ENCODE data around the gene RAB3IL1. TPM values are rescaled to one million over a fixed set of nuclear protein-coding genes. Genes with fewer than 3 reads are reported as not detected.

Gene RAB3IL1
- total and polyA plus RNA-seq, 2 experiments from 2014 or later = 8.3 to 11.6 TPM

DNA sequence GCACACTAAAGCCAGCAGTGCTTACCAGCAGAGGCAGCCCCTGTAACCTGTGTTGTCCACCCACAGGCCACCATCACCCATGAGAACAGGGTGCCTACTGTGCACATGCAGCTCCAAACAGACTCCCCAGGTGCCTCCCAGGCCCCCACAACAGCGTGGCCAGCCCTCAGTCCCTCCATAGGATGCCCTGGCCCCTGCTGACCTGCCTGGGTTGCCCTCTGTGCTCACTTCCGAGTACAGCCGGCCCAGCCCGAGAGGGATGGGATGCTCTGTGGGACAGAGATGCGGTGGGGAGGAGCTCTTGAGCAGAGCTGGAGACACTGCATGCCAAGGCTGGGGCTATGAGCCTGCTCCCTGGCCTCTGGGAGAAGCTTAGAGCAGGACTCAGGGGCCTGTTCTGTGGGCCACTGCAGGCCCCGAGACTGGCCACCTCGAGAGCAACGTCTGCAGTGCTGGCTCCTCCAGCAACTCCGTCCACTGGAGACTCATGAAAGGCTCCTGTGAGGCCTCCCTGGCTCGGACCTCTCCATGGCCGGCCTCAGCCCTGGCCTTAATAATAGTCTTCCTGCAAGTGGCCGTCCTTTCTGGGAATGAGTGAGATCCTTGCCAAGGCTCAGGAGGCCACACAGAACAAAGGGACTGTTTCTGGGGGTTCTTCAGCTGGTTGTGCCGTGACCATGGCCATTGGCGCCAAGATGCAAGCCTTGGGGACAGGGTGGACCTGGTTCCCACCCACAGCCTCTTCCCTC is 62.2 kb downstream of the RAB3IL1 start:
- H3K27me3 ChIP-seq = no peaks in the 10 kb centered on the region
- TF ChIP-seq, protein P1, sequence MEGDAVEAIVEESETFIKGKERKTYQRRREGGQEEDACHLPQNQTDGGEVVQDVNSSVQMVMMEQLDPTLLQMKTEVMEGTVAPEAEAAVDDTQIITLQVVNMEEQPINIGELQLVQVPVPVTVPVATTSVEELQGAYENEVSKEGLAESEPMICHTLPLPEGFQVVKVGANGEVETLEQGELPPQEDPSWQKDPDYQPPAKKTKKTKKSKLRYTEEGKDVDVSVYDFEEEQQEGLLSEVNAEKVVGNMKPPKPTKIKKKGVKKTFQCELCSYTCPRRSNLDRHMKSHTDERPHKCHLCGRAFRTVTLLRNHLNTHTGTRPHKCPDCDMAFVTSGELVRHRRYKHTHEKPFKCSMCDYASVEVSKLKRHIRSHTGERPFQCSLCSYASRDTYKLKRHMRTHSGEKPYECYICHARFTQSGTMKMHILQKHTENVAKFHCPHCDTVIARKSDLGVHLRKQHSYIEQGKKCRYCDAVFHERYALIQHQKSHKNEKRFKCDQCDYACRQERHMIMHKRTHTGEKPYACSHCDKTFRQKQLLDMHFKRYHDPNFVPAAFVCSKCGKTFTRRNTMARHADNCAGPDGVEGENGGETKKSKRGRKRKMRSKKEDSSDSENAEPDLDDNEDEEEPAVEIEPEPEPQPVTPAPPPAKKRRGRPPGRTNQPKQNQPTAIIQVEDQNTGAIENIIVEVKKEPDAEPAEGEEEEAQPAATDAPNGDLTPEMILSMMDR (IDR thresholded peaks at IDR 0.05; ENCODE audit: low read depth, low read length) = no peak
- no peaks in the 10 kb centered on the region for H3K4me1 ChIP-seq (ENCODE audit: low read depth)
- peaks cover 40% of the 10 kb centered on the region for H3K36me3 ChIP-seq
- no peak for DNase-seq (ENCODE audit: low read depth in 1 of 2, low spot score in 1 of 2)
- H3K27ac ChIP-seq = no peak overlapping the region
- no peak overlapping the region for H3K4me3 ChIP-seq
- H3K9me3 ChIP-seq (ENCODE audit: low read depth) = no peaks in the 10 kb centered on the region

DNA sequence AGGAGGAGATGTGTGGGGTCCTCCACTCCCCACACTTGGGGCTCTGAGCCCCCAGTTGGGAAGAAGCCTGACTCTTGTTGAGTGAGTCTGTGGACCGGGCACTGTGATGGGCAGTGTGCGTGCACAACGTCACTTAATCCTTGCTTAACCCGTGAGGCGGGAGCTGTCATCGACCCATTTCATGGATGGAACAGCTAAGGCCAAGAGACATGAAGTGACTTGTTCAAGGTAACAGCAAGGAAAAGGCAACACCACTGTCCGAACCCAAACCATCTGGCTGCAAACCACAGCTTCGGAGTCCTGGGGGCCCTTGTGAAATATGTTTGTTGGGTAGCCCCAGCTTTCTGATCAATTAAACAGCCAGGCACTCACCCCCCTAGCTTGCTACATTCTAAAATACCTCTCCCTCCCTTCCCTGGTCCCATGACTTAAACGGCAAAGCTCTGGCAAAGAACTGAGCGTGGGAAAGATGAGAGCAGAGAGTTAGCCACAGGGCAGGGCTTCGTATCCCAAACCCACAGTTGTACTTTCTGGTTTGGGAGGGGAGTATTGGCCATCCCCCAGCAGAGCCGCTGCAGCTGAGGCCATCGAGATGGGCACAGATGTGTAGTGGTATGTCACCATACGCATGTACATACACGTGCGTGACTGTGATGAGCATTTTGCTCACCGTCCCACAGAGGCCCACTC is 63.0 kb downstream of the RAB3IL1 start:
- no peaks in the 10 kb centered on the region for H3K9me3 ChIP-seq (ENCODE audit: low read depth)
- H3K27me3 ChIP-seq = no peaks in the 10 kb centered on the region
- TF ChIP-seq, protein P1 (IDR thresholded peaks at IDR 0.05; ENCODE audit: low read depth, low read length) = no peak
- no peaks in the 10 kb centered on the region for H3K4me1 ChIP-seq (ENCODE audit: low read depth)
- no peak overlapping the region for H3K27ac ChIP-seq
- no peak for DNase-seq (ENCODE audit: low read depth in 1 of 2, low spot score in 1 of 2)
- no peak overlapping the region for H3K4me3 ChIP-seq
- H3K36me3 ChIP-seq = peaks cover 42% of the 10 kb centered on the region

DNA sequence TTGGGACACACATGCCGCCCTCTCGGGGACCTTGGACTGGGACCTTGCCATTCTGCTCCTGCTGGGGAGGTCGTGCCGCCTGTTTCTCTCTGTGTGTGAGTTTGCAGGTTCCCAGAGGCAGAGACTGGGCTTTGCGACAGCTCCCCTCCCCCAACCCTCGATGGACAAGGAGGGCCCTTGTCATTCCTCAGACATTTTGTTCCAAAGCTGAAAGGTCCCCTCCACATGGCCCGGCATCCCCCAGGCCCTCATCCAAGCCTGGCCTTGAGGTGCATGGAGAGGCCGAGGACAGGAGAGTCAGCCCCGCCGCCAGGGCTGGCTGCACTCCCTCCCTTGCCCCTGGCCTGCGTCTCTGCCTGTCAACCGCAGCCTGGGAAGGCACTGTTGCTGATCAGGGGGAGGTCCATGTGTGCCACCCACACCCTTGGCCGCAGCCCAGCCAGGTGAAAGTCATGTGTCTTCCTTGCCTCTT is 63.6 kb downstream of the RAB3IL1 start:
- Histone ChIP-seq H3K9me3 (ENCODE audit: low read depth) (no peaks in the 10 kb centered on the region), H3K4me3 (no peak overlapping the region), H3K27me3 (no peaks in the 10 kb centered on the region), H3K4me1 (ENCODE audit: low read depth) (no peaks in the 10 kb centered on the region), H3K36me3 (peaks cover 44% of the 10 kb centered on the region), H3K27ac (peak overlapping the region; percentile 66)
- TF ChIP-seq, protein P1 (IDR thresholded peaks at IDR 0.05; ENCODE audit: low read depth, low read length) = no peak
- no peak for DNase-seq (ENCODE audit: low read depth in 1 of 2, low spot score in 1 of 2)

DNA sequence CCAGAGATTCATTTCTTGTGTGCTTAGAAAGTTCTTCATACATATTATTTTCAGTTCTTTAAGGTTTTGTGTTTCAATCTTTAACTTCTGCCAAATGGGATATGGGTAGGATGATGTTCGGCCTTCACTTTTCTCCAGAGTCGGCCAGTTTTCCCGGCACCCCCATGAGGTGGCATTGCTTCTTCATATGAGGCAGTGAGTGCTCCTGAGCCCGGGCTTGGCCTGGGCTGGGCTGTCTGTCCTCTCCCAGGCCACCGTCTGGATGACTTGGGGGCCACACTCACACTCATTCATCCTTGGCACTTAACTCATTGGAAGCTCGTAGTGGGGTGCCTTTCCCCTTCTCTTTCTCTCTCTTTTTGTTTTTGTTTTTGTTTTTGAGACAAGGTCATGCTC is 65.5 kb downstream of the RAB3IL1 start:
- DNase-seq (ENCODE audit: low read depth in 1 of 2, low spot score in 1 of 2) = no peak
- H3K27ac ChIP-seq = peak overlapping the region; percentile 48
- TF ChIP-seq, protein P1 (IDR thresholded peaks at IDR 0.05; ENCODE audit: low read depth, low read length) = no peak
- H3K4me1 ChIP-seq (ENCODE audit: low read depth) = no peaks in the 10 kb centered on the region
- peaks cover 49% of the 10 kb centered on the region for H3K36me3 ChIP-seq
- H3K9me3 ChIP-seq (ENCODE audit: low read depth) = no peaks in the 10 kb centered on the region
- no peak overlapping the region for H3K4me3 ChIP-seq
- H3K27me3 ChIP-seq = no peaks in the 10 kb centered on the region

DNA sequence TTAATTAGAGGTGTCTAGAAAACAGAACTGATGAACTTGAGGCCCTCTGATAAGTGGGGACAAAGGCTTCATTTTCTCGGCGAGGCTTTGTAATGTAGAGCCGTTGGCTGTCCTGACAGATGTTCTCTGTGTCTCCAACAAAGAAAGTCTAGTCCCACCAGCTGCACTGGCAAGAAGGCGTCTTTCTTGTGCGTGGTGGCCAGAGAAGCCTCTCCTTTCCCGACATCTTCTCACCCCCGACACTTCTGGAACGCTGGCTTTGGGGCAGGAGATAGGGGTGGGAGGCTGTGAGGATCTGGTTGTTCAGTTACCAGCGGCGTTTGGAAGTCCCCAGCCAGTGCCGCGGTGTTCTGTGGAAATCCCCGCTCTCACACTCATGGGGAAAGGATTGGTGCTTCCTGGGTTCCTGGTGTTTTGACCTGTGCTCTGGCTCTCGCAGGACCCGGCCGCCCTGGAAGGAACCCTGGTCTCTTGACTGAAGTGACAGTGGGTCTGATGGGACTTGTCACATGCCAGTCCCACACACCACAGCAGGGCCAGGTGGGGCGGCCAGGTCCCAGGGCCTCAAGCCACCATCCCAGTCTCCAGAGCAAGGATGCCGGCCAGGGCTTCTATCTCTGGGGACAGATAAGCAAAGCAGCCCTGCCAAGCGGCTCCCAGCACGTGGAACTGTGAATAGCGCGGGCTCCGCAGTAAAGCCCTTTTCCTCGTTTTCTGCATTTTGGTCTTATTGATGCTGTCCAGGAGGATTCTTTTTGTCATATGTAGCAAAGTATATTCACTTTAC is 66.1 kb downstream of the RAB3IL1 start:
- no peaks in the 10 kb centered on the region for H3K27me3 ChIP-seq
- H3K4me3 ChIP-seq = no peak overlapping the region
- peak in 1 of 2 donors; percentile 18 for DNase-seq (ENCODE audit: low read depth in 1 of 2, low spot score in 1 of 2)
- H3K4me1 ChIP-seq (ENCODE audit: low read depth) = no peaks in the 10 kb centered on the region
- TF ChIP-seq, protein P1 (IDR thresholded peaks at IDR 0.05; ENCODE audit: low read depth, low read length) = no peak
- H3K27ac ChIP-seq = peak overlapping the region; percentile 48
- H3K36me3 ChIP-seq = peaks cover 49% of the 10 kb centered on the region
- H3K9me3 ChIP-seq (ENCODE audit: low read depth) = no peaks in the 10 kb centered on the region
